GM21526 (cell line): ENCODE results near the gene PPEF2.
"Not testable (repeated sequence)": the region's sequence is repeated elsewhere in the genome, so short reads cannot be mapped to it uniquely, and the experiment has no call there.

Source experiments
- ATAC-seq: cut with Tn5 transposase; IDR thresholded peaks from one replicate; pipeline ENCODE4 v1.9.1; 2021; ENCODE audit warnings: moderate library complexity; ENCODE audit not compliant: unreplicated experiment, low FRiP score

PPEF2 gene, protein sequence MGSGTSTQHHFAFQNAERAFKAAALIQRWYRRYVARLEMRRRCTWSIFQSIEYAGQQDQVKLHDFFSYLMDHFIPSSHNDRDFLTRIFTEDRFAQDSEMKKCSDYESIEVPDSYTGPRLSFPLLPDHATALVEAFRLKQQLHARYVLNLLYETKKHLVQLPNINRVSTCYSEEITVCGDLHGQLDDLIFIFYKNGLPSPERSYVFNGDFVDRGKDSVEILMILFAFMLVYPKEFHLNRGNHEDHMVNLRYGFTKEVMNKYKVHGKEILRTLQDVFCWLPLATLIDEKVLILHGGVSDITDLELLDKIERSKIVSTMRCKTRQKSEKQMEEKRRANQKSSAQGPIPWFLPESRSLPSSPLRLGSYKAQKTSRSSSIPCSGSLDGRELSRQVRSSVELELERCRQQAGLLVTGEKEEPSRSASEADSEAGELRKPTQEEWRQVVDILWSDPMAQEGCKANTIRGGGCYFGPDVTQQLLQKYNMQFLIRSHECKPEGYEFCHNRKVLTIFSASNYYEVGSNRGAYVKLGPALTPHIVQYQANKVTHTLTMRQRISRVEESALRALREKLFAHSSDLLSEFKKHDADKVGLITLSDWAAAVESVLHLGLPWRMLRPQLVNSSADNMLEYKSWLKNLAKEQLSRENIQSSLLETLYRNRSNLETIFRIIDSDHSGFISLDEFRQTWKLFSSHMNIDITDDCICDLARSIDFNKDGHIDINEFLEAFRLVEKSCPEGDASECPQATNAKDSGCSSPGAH

DNA sequence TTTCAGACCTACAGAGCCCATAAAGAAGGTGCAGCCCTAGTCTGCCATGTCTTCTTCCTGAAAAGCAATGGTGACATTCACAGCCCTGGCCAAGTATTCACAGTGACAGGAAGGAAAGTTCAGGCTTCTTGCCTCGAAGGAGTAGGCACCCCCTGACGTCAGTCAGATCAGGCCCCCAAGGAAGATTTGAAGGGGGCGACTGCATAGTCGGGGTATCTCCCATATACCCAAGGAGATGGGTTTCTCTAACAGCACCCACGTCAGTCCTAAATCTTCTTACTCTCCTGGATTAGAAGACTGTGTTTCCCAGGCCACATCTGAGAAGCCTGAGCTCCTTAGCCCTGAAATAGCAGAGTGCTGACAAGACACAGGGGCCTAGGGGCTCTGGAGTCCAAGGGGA lies at the start of gene PPEF2:
PPEF2 (minus strand) TSS at position 101 of the 400 bp plus-strand sequence. CDS start 6,127 bp downstream, outside the sequence.
- ATAC-seq = no peak

DNA sequence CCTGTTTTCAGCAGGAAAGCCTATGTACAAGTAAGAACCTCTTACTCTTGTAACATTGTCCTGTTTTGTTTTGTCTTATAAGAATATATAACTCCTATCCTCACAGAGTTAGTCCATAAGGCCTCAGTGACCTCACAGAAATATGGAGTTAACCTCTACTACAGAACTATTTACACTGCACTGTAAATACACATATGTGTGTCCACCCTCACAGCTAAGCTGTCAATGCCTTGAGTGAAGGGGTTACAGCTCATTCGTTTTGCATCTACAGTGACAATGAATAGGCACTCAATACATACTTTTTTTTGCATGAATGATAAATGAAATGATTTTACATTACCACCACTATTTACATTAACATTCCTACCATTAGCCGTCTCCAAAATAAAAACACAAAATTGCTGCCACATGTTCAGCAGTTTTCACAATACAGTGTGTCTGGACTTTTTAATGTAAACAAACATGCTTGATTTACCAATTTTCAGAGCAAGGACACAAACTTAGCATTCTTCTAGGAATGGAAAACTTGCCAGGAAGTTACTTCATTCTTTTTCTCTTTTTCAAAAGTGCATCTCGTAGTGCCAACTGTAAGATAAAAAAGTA lies 48.1 kb upstream of the PPEF2 start:
- no peak for ATAC-seq

DNA sequence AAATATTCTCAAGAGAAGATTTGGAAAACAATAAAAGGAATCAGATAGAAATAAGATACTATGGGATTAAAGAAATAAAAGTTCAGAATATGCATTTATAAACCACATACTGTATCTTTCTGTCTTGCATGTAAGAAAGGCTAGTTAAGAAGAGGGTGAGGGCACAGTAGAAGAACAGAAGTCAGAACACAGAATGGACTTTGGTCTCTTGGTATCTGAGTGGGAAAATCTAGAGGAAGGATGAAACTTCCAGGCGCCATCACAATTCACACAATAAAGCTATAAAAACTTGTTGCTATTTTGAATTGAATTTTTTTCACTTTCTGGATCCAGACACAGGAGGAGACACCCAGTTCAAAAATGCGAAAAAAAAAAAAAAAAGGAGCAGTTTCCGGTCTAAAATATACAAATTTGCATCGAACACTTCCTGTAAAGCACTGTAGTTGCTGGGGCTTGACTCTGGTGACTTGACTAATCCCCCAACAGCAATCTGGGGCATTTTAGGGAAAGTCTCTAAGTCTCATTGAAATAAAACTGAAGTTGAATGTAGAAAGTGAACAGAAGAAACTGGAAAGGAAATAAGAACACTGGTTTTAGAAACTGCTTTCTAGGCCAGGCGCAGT lies 46.7 kb upstream of the PPEF2 start:
- ATAC-seq = no peak

DNA sequence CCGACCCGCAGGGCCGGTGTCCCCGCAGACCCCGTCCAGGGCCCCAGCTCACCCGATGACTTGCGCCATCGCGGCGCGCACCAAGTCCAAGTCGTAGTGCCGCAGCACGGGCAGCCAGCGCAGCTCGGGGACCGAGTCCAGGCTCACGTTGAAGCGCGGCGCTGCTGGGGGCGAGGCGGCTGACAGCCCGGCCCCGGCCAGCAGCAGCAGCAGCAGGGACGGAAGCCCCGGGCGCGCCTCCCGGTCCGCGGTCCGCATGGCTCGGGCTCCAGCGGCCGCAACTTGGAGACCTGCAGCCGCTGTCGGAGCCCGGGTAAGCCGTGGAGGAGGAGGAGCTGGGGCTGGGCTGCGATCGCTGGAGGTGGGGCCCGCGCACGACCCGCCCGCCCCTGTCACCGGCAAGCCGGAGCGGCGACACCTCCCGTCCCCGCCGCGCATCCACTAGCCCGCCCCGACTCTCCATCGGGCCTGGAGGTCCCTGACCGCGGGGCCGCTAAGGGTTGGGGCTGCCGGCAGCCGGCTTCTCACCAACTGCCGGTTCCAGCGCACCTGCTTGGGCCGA lies 38.5 kb upstream of the PPEF2 start, which contains the start of gene NAAA:
NAAA (minus strand) TSS at position 322 of the 562 bp plus-strand sequence; CDS start at position 258, 64 bp downstream.
- ATAC-seq = peak; percentile 76

DNA sequence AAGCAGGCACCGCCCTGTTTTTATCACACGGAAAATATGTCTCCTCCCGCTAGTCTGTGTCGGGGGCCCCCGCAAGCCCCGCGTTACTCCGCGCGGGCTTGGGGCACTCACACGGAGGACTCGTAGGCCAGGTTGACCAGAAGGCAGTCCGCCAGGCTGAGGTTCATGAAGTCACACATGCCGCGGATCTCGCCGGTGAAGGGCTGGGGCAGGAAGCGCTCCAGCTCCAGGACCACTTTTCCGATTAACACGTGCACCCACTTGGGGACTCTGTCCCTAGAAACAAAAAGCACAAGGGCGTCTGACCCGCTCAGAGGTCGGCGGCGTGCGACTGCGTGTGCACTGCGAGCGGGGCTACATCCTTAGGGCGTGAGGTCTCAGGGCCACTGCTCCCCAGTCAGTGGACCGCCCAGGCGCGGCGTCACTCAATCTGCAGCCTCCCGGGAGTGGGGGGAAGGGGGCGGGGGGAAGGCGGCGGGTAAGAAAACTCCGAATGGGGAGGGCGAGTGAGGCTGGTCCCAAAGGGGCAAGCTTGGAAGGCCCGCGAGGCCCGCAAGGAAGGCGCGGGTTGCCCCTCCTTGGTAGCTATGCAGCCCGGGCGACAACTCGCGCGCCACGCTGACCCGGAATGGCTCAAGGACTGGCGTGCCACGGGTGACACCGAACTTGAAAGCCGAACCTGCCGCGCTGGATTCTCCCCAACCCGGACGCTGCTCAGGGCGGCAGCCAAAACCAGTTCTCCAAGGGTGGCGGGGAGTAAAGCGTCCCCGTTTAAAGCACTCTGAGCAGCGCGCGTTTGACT lies 37.8 kb upstream of the PPEF2 start:
- peak; percentile 59 for ATAC-seq

DNA sequence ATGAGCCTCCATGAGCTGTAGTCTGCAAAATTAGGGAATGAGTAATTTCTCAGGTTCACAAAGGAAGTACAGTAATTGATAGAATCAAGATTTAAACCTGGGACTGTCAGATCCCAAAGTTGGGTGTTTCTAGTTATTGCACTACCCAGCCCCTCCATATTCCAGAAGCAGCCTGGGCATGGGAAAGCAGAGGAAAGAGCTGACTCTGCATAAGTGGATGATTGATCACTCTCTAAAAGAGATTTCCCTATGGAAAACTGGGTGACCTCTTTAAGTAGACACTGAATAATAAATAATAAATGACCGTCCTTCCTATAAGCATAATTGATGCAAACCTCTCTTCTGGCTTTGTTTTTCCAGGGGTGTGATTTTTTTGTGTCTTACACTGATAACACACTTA lies 33.4 kb upstream of the PPEF2 start:
- no peak for ATAC-seq

DNA sequence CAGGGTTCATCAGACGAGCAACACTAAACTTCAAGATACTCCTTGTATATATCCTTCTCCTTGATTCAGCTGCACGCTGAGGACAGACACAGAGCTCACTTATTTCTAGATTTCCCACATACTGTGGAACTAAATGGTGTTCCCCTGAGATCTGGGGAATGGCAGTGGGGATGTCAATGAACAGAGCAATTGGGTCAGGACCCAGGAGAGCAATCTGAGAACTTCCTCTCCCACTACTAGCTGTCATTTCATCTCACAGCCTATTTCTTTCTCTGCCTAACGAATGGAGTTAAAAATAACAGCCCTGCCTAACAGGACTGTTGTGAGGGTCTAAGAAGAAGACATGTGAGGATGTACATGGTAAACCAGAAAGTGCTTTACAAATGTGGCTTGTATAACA lies 27.9 kb upstream of the PPEF2 start:
- no peak for ATAC-seq

DNA sequence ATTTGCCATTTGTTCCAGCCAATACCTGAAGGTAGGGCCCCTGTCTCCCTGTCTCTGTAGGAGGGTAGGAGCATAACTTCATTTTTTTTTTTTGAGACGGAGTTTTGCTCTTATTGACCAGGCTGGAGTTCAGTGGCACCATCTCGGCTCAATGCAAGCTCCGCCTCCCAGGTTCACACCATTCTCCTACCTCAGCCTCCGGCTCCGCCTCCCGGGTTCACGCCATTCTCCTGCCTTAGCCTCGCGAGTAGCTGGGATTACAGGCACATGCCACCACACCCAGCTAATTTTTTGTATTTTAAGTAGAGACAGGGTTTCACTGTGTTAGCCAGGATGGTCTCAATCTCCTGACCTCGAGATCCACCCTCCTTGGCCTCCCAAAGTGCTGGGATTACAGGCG lies 22.7 kb upstream of the PPEF2 start:
- ATAC-seq = not testable (repeated sequence)

DNA sequence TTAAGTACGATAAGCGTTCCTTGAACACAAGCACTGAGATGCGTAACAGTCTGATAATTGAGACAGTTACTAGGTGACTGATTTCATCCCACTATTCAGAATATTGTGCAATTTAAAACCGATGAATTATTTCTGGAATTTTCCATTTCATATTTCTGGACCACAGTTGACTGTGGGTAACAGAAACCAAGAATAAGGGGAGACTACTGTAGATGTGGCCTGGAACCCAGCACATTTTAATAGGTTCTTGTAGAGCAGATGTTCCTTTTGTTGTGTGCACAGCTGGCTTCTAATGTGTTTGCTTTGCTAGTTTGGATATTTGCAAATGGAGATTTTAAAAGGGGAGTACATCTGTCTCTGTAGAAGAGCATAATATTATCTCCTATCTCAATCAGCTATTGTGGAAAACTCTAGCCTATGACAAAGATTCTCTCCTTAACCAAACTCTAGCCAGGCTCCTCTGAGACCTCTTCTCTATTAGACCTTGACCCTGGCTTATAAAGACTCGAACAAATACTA lies 22.1 kb upstream of the PPEF2 start:
- no peak for ATAC-seq

DNA sequence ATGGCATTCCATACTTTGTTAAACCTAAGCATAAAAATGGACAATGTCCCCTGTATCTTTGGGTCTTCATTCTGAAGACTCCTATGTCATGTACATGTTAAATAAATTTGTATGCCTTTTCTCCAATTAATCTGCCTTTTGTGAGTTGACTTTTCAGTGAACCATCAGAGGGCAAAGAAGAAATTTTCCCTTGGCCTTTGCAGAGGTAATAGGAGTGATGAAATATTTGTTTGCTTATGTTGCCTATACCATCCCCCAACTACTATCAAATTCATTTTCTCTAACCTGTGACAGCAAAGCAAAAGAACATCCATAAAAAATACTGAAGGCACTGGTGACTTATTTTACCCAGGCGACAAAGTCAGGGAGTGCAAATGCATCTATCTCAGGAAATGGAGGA lies 20.3 kb upstream of the PPEF2 start:
- ATAC-seq = no peak

DNA sequence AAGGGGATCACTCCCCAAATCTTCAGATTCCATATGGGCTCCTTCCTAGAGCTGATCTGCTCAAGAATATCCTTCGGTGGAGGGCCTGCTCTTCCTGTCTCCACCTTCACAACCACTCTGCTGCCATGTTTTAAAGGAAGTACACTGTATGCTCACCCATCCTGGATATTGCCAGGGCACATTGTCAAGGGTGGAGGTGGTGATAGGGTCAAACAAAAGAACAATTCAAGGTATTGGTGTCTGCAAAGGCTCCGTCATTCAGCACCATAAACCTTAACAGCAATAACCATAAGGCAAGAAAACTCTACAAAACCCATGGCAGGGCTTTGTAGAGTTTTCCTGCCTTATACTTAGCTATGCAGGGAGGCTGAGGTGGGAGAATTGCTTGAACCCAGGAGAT lies 19.7 kb upstream of the PPEF2 start:
- no peak for ATAC-seq

DNA sequence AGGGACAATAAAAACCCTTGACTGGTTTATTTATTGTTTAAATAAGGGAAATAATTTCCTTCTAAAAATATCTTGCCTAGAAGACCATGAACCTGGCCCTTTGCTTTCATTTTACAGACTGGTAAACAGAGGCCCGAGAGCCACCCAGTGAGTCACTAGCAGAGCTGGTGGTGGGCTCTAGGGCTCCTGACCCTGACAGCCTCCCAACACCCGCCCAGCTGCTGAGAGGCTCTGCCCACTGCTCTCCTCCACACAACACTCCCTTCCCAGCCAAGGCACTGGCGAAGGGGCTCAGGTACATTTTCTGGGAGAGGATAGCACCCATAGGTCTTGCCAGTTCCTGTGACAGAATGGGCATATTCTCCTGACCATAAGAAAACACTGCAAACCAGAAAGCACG lies 18.1 kb upstream of the PPEF2 start:
- no peak for ATAC-seq

DNA sequence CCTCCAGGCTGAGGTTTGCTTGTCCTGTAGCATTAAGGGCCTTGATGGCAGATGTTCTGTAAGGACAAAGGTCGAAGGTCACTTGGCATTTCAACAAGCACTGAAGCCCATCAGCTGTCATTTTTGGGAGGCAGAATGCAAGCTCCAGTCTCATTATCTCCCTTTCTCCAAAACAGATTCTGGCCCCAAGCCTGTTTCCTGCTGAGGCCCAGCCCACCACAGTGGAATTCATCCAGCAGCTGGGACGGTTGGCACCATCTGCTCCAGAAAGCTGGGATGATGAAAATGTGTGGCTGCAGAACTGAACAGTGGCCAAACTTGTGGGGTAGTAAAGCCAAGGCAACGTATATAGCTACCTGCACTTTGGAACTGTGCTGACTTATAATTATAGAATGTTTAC lies 17.7 kb upstream of the PPEF2 start:
- ATAC-seq = no peak

DNA sequence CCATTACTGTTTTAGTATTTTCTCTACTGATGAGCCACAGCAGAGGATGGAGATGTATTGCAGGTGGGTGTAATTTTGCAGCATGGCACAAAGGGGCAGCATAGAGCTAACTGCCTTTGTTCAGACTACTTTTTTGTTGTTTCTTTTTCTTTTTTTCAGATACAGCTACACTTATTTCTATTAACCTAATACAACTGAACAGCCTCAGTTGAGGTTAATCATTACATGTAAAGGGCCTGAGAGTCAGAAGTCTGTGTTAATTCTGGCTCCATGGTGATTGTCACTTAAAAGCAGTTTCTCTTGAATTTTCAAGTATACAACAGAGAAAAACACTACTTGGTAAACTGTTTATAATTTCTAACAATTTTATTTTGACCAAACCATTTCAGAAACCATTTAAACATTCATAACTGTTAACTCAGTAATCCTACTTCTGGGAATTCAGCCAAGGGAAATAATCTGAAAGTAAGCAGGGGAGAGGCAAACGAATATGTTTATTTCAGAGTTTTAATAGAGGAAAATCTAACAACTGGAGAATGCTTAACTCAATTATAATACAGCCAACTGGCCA lies 13.9 kb upstream of the PPEF2 start:
- ATAC-seq = peak; percentile 63

DNA sequence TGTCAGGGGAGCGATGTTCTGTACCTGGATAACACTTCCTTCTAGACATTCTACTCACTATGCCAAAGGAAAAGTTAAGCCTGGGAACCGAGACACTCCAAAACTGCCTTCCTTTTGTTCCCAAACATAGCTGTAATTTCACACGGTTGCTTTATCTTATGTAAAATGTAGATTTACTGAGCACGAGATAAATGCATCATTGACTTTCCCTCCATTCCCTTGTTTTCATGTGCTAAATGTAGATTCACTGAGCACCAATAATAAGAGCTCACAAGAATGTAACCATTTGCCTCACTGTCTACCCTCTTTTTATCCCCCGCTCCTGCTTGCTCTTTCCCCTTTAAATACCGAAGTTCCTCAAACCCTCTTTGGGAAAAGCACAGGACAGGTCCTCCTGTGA lies 10.7 kb upstream of the PPEF2 start:
- ATAC-seq = no peak

DNA sequence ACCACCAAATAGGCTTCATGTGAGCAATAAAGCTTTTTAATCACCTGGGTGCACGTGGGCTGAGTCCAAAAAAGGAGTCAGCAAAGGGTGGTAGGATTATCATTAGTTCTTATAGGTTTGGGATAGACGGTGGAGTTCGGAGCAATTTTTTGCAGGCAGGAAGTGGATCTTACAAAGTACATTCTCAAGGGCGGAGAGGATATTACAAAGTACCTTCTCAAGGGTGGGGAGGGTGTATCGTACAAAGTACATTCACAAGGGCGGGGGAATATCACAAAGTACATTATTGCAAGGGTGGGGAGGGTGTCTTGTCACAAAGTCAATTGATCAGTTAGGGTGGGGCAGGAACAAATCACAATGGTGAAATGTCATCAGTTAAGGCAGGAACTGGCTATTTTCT lies 8.6 kb upstream of the PPEF2 start:
- ATAC-seq = not testable (repeated sequence)

DNA sequence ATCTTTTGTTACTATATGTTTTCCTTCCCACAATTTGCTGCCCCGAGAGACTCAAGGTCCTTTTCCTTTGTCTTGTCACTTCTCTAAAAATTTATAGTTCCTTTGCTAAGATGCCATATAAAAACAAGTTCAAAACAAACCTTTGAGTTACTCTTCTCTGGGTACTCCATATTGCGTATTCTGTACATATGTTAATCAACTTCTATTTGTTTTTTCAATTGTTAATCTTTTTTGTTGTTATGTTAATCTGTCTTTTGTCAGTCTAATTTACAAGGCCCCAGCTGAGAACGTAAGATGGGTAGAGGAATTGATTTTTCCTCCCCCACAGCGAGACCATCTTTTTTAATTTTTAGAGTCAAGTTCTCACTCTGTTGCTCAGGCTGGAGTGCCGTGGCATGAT lies 7.2 kb upstream of the PPEF2 start:
- ATAC-seq = no peak

DNA sequence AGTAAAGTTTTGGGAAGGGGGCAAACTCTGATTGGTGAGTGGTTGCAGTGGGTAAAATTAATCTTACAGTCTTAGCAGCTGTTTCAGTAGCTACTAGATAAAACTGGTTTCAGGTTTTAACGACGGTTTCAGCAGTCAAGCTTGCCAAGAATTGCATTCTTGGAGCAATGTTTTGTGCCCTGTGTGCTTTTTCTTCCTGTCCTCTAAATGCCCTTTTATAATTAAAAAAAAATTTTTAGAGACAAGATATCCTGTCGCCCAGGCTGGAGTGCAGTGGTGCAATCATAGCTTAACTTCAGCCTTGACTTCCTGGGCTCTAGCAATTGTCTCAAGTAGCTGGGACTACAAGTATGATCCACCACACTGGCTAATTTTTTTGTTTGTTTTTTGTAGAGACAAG lies 6.3 kb upstream of the PPEF2 start:
- ATAC-seq = no peak

DNA sequence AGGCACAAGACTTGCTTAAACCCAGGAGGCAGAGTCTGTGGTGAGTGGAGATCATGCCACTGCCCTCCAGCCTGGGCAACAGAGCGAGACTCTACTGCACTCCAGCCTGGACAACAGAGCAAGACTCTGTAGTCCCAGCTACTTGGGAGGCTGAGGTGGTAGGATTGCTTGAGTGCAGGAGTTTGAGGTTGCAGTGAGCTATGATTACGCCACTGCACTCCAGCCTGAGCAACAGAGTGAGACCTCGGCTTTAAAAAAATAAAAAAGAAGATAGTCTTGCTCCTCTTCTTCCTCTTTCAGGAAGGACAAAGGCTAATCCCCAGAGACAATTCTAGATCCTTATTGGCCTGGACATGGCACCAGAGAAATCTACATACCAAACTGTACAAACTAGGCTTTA lies 5.7 kb upstream of the PPEF2 start:
- ATAC-seq = no peak
